Skin epidermis (tissue), 12 donors: ENCODE results near the gene JPH3.
"Not testable (repeated sequence)": the region's sequence is repeated elsewhere in the genome, so short reads cannot be mapped to it uniquely, and the experiment has no call there.

ENCODE experiments used
- H3K27ac ChIP-seq, 21 experiments: fragments of 200-600 bp; sonication (generic) in 11 of 21; one replicate each; pipeline ENCODE4 v1.5.0; 2020; ENCODE audit warnings: mild to moderate bottlenecking in 3 of 21, inconsistent platforms in 2 of 21, moderate library complexity in 2 of 21
- H3K4me3 ChIP-seq, 7 experiments: fragments of 200-600 bp; sonication (generic) in 2 of 7; one replicate each; pipeline ENCODE4 v1.5.0; 2020; ENCODE audit warnings: inconsistent platforms in 2 of 7, mild to moderate bottlenecking in 2 of 7, moderate library complexity in 1 of 7

The JPH3 gene

GRCh38 chr16:87671221-87671620 is 68.9 kb downstream of the JPH3 start:
- H3K27ac ChIP-seq, result no peak overlapping the region

GRCh38 chr16:87671715-87672270 is 69.5 kb downstream of the JPH3 start:
- Histone ChIP-seq H3K4me3 (no peak overlapping the region), H3K27ac (no peak overlapping the region)

More at GRCh38 chr16:87671221-87671620, 68.9 kb downstream of the JPH3 start:
- no peak overlapping the region for H3K4me3 ChIP-seq

GRCh38 chr16:87674419-87674818 is 72.1 kb downstream of the JPH3 start:
- Histone ChIP-seq H3K4me3 (no peak overlapping the region), H3K27ac (no peak overlapping the region)

GRCh38 chr16:87675111-87675719 is 72.9 kb downstream of the JPH3 start:
- Histone ChIP-seq H3K4me3 (no peak overlapping the region), H3K27ac (no peak overlapping the region)

DNA sequence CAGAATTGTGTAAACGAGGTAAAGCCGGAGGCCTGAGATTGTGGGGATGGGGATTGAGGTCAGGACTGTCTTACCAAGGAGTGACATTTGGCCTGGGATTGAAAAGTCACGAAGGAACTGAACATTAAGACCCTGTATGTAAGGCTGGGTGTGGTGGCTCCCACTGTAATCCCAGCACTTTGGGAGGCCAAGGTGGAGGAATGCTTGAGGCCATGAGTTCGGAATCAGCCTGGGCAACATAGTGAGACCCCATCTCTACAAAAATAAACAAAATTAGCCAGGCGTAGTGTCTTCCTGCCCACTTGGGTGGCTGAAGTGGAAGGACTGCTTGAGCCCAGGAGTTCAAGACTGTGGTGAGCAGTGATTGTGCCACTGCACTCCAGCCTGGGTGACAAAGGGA is 75.5 kb downstream of the JPH3 start:
- Histone ChIP-seq H3K4me3 (no peak overlapping the region), H3K27ac (no peak overlapping the region)

DNA sequence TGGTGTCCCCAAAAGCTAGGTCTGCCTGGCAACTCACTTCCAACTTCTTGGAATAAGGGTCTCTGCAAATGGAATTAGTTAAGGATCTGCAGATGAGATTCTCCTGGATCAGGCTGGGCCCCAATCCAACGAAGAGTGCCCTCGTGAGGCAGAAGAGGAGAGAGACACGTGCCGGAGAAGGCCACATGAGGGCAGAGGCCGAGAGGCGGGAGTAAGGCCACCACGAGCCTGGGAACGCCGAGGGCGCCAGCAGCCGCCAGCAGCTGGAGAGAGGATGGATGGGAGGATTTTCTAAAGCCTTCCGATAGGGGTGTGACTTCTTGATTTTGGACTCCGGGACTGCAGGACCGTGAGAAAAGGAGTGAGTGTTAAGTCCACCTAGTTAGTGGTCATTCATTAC is 76.3 kb downstream of the JPH3 start:
- Histone ChIP-seq H3K4me3 (no peak overlapping the region), H3K27ac (no peak overlapping the region)

DNA sequence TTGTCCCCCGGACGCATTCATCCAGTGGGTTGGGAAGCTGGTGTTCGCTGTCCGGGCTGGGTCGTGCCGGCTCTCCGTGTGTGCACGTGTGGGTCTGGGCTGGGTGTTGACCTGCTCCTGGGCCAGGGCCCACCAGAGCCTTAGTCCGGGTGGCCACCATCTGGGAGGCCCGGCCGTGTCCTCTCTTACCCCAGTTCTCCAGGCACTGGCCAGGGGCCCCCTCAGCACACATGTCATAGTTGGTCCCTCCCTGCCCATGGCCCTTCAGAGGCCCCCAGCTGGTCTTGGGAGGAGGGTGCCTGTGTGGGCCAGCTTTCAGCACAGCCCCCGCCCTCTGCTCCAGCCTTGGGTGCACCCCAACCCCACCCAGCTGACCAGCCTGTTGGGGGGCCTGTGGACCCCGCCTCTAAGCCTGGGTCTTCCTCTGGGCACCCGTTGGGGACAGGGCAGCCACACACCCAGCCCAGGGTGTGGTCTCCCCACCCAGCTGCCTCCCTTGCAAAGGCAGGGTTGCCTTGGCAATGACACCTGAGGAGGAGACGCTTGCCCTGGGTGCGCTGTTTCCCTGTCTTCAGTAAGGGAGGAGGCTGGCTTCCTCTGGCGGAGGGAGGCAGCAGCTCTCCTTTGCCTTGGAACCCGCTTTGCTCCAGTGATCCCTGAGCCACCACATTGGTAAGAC is 77.4 kb downstream of the JPH3 start:
- H3K4me3 ChIP-seq, result no peak overlapping the region
- no peak overlapping the region for H3K27ac ChIP-seq

DNA sequence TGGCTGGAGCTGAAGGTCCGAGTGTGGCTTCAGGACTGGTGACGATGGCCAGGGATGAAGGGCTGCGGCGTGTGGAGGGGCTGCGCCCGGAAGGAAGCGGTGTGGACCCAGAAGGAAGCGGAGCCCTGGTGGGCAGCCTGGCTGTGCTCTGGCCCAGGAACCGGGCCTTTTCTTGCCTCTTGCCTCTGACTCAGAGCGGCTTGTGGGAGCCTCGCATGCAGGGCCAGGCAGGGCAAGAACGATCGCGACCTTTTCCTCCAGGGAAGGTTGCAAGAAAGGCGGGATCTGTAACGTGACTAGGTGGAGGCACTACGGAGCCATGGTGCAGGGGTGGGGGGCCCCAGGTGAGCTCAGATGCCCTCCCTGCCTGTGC is 78.0 kb downstream of the JPH3 start:
- no peak overlapping the region for H3K27ac ChIP-seq
- no peak overlapping the region for H3K4me3 ChIP-seq

DNA sequence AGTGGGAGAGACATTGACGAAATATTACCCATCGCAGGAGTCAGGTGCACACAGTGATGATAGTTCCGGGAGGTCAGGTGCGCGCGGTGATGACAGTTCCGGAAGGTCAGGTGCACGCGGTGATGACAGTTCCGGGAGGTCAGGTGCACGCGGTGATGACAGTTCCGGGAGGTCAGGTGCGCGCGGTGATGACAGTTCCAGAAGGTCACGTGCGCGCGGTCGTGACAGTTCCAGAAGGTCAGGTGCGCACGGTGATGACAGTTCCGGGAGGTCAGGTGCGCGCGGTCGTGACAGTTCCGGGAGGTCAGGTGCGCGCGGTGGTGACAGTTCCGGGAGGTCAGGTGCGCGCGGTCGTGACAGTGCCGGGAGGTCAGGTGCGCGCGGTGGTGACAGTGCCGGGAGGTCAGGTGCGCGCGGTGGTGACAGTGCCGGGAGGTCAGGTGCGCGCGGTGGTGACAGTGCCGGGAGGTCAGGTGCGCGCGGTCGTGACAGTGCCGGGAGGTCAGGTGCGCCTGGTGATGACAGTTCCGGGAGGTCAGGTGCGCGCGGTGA is 78.8 kb downstream of the JPH3 start:
- H3K4me3 ChIP-seq, H3K27ac ChIP-seq: not testable (repeated sequence)

DNA sequence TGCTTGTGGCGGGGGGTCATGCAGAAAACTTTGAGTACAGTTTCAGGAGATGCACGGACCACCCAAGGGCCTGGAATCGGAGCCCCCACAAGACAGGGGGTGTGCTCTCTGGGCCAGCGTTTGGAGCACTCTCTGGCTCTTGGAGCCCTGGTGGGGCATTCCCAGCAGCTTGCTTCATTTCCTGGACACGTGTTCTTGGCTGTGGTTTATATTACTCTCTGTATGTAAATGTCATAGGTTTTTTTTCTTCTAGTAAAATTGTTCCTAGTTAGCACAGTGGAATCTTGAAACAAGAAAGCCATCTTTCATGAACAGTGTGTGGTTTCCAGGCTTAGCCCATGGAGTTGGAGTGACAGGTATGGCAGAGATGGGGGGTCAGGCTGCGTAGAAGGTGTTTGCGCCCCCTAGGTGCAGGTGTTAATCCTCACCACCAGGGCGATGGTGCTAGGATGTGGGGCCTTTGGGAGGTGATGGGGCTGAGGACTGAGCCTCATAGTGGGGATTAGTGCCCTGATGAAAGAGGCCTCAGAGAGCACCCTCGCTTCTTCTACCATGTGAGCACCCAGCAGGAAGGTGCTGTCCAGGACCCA is 79.8 kb downstream of the JPH3 start:
- no peak overlapping the region for H3K27ac ChIP-seq

DNA sequence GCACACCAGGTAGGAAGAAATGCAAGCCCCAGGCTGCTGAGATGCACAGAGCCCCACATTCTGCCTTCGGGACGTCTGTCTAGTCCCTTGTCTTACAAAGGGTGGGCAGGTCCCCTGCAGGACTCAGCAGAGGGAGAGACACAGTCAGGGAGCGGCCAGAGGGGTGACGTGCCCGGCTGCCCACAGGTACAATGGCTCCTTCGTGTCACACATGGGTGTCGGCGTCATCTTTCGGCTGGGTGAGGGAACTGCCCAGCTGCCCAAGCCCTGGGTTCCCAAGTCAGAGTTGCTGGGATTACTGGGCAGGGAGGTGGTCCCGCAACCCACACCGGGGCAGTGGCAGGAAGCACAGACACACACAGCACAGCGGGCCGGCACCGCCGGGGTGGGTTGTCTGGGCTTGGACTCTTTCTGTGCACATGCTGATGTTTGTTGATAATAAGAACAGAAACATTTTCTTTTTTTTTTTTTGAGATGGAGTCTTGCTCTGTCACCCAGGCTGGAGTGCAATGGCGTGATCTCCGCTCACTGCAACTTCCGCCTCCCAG is 80.6 kb downstream of the JPH3 start:
- no peak overlapping the region for H3K27ac ChIP-seq
- H3K4me3 ChIP-seq, result no peak overlapping the region

More for the DNA sequence above, 79.8 kb downstream of the JPH3 start:
- no peak overlapping the region for H3K4me3 ChIP-seq

GRCh38 chr16:87684106-87684677 is 81.9 kb downstream of the JPH3 start:
- H3K4me3 ChIP-seq, result no peak overlapping the region
- no peak overlapping the region for H3K27ac ChIP-seq

DNA sequence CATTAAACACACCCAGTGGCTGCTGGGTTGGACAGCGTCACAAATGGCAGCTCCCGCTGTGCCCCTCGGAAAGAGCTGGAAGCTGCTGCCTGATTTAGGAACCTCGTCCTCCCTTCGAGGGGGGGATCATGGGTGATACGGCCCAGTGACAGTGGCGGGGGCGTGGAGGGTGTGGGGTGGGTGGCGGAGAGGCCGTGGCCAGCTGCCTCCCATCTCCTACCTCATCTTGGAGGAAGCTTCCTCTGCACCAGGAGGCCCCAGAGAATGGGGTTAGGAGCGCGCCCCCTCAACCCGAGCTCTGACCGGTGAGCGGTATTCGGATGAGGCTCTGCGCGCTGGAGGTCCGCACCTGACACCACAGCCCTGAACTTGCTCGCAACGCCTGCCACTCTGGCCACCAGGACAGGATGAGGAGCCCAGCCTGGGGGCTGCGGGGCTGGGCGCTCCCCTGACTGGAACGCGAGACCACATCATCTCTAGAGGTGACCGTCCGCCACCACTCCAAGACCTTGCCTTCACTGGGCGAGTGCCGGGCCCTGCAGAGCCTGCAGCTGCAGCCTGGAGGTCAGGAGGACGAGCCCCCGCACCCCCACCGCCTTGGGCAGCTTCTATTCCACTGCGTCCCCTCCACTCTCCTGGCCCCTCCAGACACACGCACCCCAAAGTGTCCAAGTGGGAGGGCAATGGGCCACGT is 82.5 kb downstream of the JPH3 start:
- H3K4me3 ChIP-seq, result no peak overlapping the region
- H3K27ac ChIP-seq, result no peak overlapping the region

GRCh38 chr16:87685405-87685755 is 83.1 kb downstream of the JPH3 start:
- no peak overlapping the region for H3K4me3 ChIP-seq
- H3K27ac ChIP-seq, result no peak overlapping the region

DNA sequence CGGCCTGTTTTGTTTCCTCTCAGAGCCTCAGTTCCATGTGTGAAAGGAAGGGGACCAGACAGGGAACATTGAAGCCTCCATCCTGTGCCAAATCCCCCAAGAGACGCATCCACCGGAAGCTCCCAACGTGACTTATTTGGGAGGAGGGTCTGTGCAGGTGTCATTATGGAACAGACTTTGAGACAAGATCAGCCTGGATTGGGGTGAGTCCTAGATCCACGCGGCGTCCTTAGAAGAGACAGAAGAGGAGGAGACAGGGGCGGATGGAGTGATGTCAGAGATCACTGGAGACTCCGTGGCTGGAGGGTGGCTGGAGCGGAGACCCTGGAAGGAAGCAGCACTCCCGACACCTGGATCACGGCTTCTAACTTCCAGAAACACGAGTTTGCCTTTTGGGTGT is 83.5 kb downstream of the JPH3 start:
- no peak overlapping the region for H3K4me3 ChIP-seq
- no peak overlapping the region for H3K27ac ChIP-seq

DNA sequence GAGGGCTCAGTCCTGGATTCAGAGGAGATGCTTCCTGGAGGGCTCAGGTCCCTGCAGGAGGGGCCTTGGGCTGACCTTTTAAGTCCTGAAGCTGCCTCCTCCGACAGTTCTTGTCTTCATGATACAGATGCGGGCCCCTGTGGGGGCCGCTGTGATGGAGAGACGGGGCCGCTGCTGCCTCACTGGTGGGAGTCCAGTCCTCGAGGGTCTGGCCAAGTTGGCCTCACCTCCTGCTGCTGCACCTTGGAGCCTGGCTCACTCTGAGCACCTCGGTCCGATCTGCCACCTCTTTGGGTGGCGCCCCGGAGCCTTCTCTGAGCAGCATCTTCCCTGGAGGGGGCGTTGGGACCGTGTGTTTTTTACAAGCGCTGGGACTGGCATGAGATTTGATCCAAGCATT is 84.4 kb downstream of the JPH3 start:
- no peak overlapping the region for H3K27ac ChIP-seq
- no peak overlapping the region for H3K4me3 ChIP-seq

DNA sequence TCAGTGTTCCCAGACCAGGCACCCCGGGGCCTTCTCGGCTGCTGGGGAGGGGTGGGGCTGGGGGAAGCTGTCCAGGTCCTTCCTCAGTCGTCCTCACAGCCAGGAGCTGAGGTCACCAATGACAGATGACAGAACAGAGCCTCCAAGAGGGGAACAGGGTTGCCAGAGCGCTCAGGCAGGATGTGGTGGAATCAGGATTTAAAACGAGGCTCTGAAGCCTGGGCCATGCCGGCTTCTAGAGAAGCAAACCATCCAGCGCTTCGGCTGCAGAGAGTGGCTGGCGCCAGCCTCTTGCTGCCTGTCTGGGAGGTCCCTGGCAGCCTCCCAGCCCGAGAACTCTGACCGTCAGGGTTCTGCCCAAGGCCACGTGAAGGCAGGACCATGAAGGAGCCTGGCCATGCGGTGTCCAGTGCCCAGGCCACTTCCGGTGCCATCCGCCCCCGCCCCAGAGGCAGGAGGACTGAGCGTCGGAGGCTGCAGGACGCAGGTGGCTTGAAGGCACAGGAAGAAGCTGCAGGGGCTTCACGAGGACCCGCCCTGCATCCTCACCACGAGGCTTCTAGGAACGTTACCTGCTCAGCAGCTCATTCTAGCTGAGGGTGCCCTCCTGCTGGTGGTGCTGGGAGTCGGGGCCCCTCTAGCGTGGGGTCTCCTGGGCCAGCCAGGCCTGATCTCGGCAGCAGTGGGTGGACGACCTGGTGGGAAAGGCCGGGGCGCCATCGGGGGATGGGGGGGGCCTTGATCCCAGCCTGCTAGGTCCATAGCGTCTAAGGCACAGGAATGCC is 85.0 kb downstream of the JPH3 start:
- no peak overlapping the region for H3K4me3 ChIP-seq

DNA sequence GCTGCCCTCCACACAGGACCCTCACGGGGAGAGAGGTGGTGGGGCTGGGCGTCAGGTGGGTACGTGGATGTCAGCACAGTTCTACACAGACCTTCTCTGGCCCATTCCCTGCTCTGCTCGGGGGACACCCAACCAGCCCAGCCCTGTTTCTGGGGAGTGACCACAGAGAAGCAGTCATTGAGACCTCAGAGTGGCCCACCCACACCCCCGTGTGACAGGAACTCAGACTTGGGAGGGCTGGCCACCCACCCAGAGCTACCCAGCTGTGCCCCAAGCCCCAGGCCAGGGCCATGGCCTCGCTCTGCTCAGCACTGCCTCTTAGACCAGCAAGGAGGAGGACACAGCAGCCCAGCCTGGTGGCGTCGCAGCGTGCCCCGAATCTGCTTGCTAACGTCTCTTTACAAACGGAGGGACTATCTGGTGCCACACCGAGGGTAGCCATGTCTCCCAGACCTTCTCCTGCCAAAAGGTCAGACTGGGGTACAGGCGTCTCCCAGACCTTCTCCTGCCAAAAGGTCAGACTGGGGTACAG is 85.8 kb downstream of the JPH3 start:
- Histone ChIP-seq H3K27ac (no peak overlapping the region), H3K4me3 (no peak overlapping the region)

More for the DNA sequence above, 85.0 kb downstream of the JPH3 start:
- H3K27ac ChIP-seq, result no peak overlapping the region
